HG03460 (cell line): Measurements from ENCODE around the gene SPOCK1.

Experiments
- ATAC-seq: cut with Tn5 transposase; IDR thresholded peaks from one replicate; pipeline ENCODE4 v1.9.1; 2021; ENCODE audit not compliant: unreplicated experiment

SPOCK1 gene

GRCh38 chr5:137037848-137038247, 461.3 kb downstream of the SPOCK1 start:
- no peak for ATAC-seq

GRCh38 chr5:137036640-137037039, 462.5 kb downstream of the SPOCK1 start:
- no peak for ATAC-seq

GRCh38 chr5:137035480-137035878, 463.6 kb downstream of the SPOCK1 start:
- ATAC-seq, result no peak

- no peak for ATAC-seq
Observed at GRCh38 chr5:137034764-137035479, 464.2 kb downstream of the SPOCK1 start.

GRCh38 chr5:137034213-137034612, 464.9 kb downstream of the SPOCK1 start:
- ATAC-seq, result no peak

GRCh38 chr5:137032929-137033328, 466.2 kb downstream of the SPOCK1 start:
- ATAC-seq, result no peak

GRCh38 chr5:137027758-137028157, 471.4 kb downstream of the SPOCK1 start:
- no peak for ATAC-seq

GRCh38 chr5:137026296-137026695, 472.8 kb downstream of the SPOCK1 start:
- ATAC-seq, result no peak

GRCh38 chr5:137024044-137024443, 475.1 kb downstream of the SPOCK1 start:
- no peak for ATAC-seq

- ATAC-seq, result no peak
Observed at GRCh38 chr5:137023371-137023770, 475.8 kb downstream of the SPOCK1 start.

- ATAC-seq, result no peak
Observed at GRCh38 chr5:137022725-137023124, 476.4 kb downstream of the SPOCK1 start.

GRCh38 chr5:137022043-137022442, 477.1 kb downstream of the SPOCK1 start:
- no peak for ATAC-seq

- no peak for ATAC-seq
Observed at GRCh38 chr5:137019229-137019628, 479.9 kb downstream of the SPOCK1 start.

- ATAC-seq, result no peak
Observed at GRCh38 chr5:137016783-137017324, 482.3 kb downstream of the SPOCK1 start.

- no peak for ATAC-seq
Observed at GRCh38 chr5:137015540-137016116, 483.5 kb downstream of the SPOCK1 start.

- no peak for ATAC-seq
Observed at GRCh38 chr5:137014731-137015130, 484.4 kb downstream of the SPOCK1 start.

- no peak for ATAC-seq
Observed at GRCh38 chr5:137010226-137010625, 488.9 kb downstream of the SPOCK1 start.

GRCh38 chr5:137004279-137004678, 494.8 kb downstream of the SPOCK1 start:
- ATAC-seq, result no peak

- no peak for ATAC-seq
Observed at GRCh38 chr5:137001026-137001569, 498.0 kb downstream of the SPOCK1 start.

- no peak for ATAC-seq
Observed at GRCh38 chr5:136999787-137000186, 499.3 kb downstream of the SPOCK1 start.

- no peak for ATAC-seq
Observed at GRCh38 chr5:136998854-136999357, 500.2 kb downstream of the SPOCK1 start.

GRCh38 chr5:136994154-136994553, 505.0 kb downstream of the SPOCK1 start:
- ATAC-seq, result no peak
